K562 (cell line): Measurements from ENCODE around the gene NUP210. TPM values are rescaled to one million over a fixed set of nuclear protein-coding genes. Genes with fewer than 3 reads are reported as not detected.

Experiments
- ATAC-seq: fragments of 200-7000 bp; cut with Tn5 transposase; 3 replicates; pipeline ENCODE4 v1.9.1; 2020; ENCODE audit warnings: moderate library complexity
- BruUV-seq: library from RNA; stranded (reverse); fragments of 400-500 nt; replicated peaks from 2 replicates; lab custom pipeline; 2021; lab: Mats Ljungman, UMichigan
- CTCF ChIA-PET: fragments of 300-600 bp; formaldehyde crosslinking; extraction: SDS; loops from one replicate; lab custom pipeline; 2021; ENCODE audit warnings: low intra/inter-chr PET ratio; lab: Yijun Ruan, JAX
- POLR2A ChIA-PET: fragments of 300-600, 350-650 bp; sonication (Branson Sonifier 250); formaldehyde crosslinking; extraction: SDS; loops from one replicate; lab custom pipeline; 2021; ENCODE audit warnings: antibody characterized with exemption, inconsistent platforms; lab: Yijun Ruan, JAX
- DNase-seq, 4 experiments: peaks; one replicate each; pipeline versions ENCODE4 v3.0.0 to v3.0.0-alpha.2; 2011 to 2018; ENCODE audit warnings: low spot score in 3 of 4, mixed read lengths in 3 of 4; ENCODE audit errors: extremely low read depth in 1 of 4
- FAIRE-seq: peaks from 2 replicates; lab custom pipeline; 2011; peaks lifted over from hg19 to GRCh38; lab: Jason Lieb, UNC
- H2AFZ ChIP-seq: 2 replicates; pipeline ENCODE4 v1.6.0; 2011; ENCODE audit warnings: low read depth, low read length, control low read depth, inconsistent platforms
- H3K27ac ChIP-seq: fragments of 200-600 bp; 3 replicates; pipeline ENCODE4 v1.8.0; 2011; ENCODE audit warnings: low read depth, mild to moderate bottlenecking, control low read depth, inconsistent platforms, low read length, moderate library complexity, mixed read lengths; ENCODE audit errors: extremely low read depth
- H3K27me3 ChIP-seq, 2 experiments: fragments of 300-600 bp in 1 of 2; 2 replicates in 1 of 2; 3 replicates in 1 of 2; pipeline versions ENCODE4 v1.6.0 to v1.8.0; 2011; ENCODE audit warnings: inconsistent platforms in 2 of 2, low read length in 2 of 2, mild to moderate bottlenecking in 1 of 2, mixed read lengths in 1 of 2, moderate library complexity in 1 of 2; ENCODE audit not compliant: control insufficient read depth in 2 of 2, insufficient read depth in 2 of 2
- H3K36me3 ChIP-seq: fragments of 300-600 bp; 3 replicates; pipeline ENCODE4 v1.8.0; 2011; ENCODE audit warnings: mild to moderate bottlenecking, low read length, inconsistent platforms; ENCODE audit not compliant: control insufficient read depth, insufficient read depth
- H3K4me1 ChIP-seq, 2 experiments: fragments of 200-600 bp in 1 of 2; replicated peaks in 1 of 2; 2 replicates in 1 of 2; 3 replicates in 1 of 2; pipeline versions ENCODE4 v1.5.1 to v1.8.0; 2011; ENCODE audit warnings: inconsistent platforms in 2 of 2, low read length in 2 of 2, mild to moderate bottlenecking in 1 of 2, mixed read lengths in 1 of 2, moderate library complexity in 1 of 2; ENCODE audit not compliant: control insufficient read depth in 2 of 2, insufficient read depth in 2 of 2
- H3K4me2 ChIP-seq: 2 replicates; pipeline ENCODE4 v1.6.1; 2011; ENCODE audit warnings: low read length, control low read depth, inconsistent platforms, mixed read lengths; ENCODE audit not compliant: insufficient read depth
- H3K4me3 ChIP-seq: fragments of 200-600 bp; sonication (generic), shearing (Covaris generic); 2 replicates; pipeline ENCODE4 v1.5.1; 2016; ENCODE audit warnings: control low read depth, inconsistent platforms
- H3K79me2 ChIP-seq: fragments of 200-600 bp; 3 replicates; pipeline ENCODE4 v1.8.0; 2011; ENCODE audit warnings: low read length, inconsistent platforms; ENCODE audit not compliant: control insufficient read depth, insufficient read depth
- H3K9ac ChIP-seq, 2 experiments: 2 replicates each; pipeline versions ENCODE4 v1.6.0 to v1.6.1; 2011; ENCODE audit warnings: low read depth in 2 of 2, low read length in 2 of 2, control low read depth in 1 of 2, inconsistent platforms in 1 of 2, mild to moderate bottlenecking in 1 of 2, mixed read lengths in 1 of 2; ENCODE audit not compliant: insufficient read depth in 1 of 2
- H3K9me1 ChIP-seq: one replicate; pipeline ENCODE4 v1.6.0; 2011; ENCODE audit warnings: inconsistent platforms, mild to moderate bottlenecking, low read length, moderate library complexity; ENCODE audit not compliant: control insufficient read depth, insufficient read depth
- H3K9me3 ChIP-seq: replicated peaks from 2 replicates; pipeline ENCODE4 v1.5.1; 2011; ENCODE audit warnings: low read depth, low read length, inconsistent platforms; ENCODE audit not compliant: control insufficient read depth, insufficient read depth
- H4K20me1 ChIP-seq: replicated peaks from 2 replicates; pipeline ENCODE4 v1.6.1; 2011; ENCODE audit warnings: low read length, inconsistent platforms, mixed read lengths; ENCODE audit not compliant: control insufficient read depth, insufficient read depth
- NFIC ChIP-seq: fragments of 450-650 bp; IDR thresholded peaks from 2 replicates; pipeline ENCODE4 v1.6.1; 2017; ENCODE audit warnings: mild to moderate bottlenecking, inconsistent platforms
- NR0B1 ChIP-seq: fragments of 450-650 bp; IDR thresholded peaks from one replicate; pipeline ENCODE4 v1.6.1; 2018; ENCODE audit warnings: mild to moderate bottlenecking, moderate library complexity; ENCODE audit not compliant: partially characterized antibody
- WGBS: fragments of 100-300 bp; shearing (Covaris generic); methylation state at CpG from one replicate; pipeline ENCODE4 v1.1.6; 2016; ENCODE audit warnings: low coverage, mixed read lengths; ENCODE audit not compliant: insufficient coverage; ENCODE audit errors: missing lambda C conversion rate; 5-methylcytosine and 5-hydroxymethylcytosine counted together
- in situ Hi-C: fragments of 300-500 bp; cut with MboI; formaldehyde crosslinking; loops from 4 replicates; pipeline ENCODE4 v1.15.0; 2018; ENCODE audit warnings: inconsistent platforms, mixed read lengths
- intact Hi-C: fragments of 100-400 bp; cut with micrococcal nuclease; formaldehyde crosslinking; loops from 2 replicates; pipeline ENCODE4 v1.14.2; 2022
- polyA plus RNA-seq, 8 experiments: library from polyadenylated mRNA; depleted of rRNA in 4 of 8; stranded (reverse) in 5 of 8; unstranded in 3 of 8; fragments of >200 nt; fragmentation: Nextera tagmentation in 2 of 8; fragmentation: Illumina TruSeq in 1 of 8; extraction: Ambion mirVana in 2 of 8; extraction: Trizol in 1 of 8; gene quantifications; 2 replicates each; pipeline versions ENCODE4 v1.2.1 to v1.2.3, GENCODE V29; 2011 to 2014; ENCODE audit warnings: inconsistent platforms in 1 of 8, missing spikeins in 1 of 8
- total RNA-seq, 7 experiments: library from RNA; depleted of rRNA in 6 of 7; stranded (reverse); fragments of >200 nt in 6 of 7; fragmentation: Illumina TruSeq in 2 of 7; extraction: Trizol in 2 of 7; gene quantifications; 2 replicates each; pipeline versions ENCODE4 v1.2.1 to v1.2.3, GENCODE V29; 2011 to 2021; ENCODE audit warnings: low replicate concordance in 1 of 7

NUP210 gene
- total and polyA plus RNA-seq, 9 of the 15 experiments (the other 6 are each of a cell fraction or from before 2014, with no cell fraction given), result 1.2 to 138 (median 44.0) TPM

- ChIA-PET CTCF (interaction anchor here (0.8 kb wide), 1 partner anchor 127 kb away, joined by 3 read pairs; no protein-coding TSS in a partner anchor), POLR2A (interaction anchor here (0.6 to 3.7 kb wide), 8 partner anchors 10 to 37 kb away, joined by 3 to 20 read pairs (median 3); no protein-coding TSS in a partner anchor)
- peak overlapping the region in 1 of 2 experiments; percentile 53; a peak in 1 of 4 replicates for H3K9ac ChIP-seq
- no peaks in the 10 kb centered on the region; a peak in 1 of 5 replicates for H3K4me1 ChIP-seq
- H3K27ac ChIP-seq, result no peak overlapping the region
- H3K4me3 ChIP-seq, result no peak overlapping the region
- H3K27me3 ChIP-seq, result no peaks in the 10 kb centered on the region
- no peaks in the 10 kb centered on the region for H3K9me1 ChIP-seq
- H3K4me2 ChIP-seq, result no peak overlapping the region
- intact Hi-C loops (no loop called here), in situ Hi-C loops (no loop called here)
- TF ChIP-seq NR0B1 (no peak), NFIC (peak; percentile 23; the same call in 1 of the 2 replicates)
- 89% methylated on average over 11 of the region's 11 CpGs for WGBS
- H3K79me2 ChIP-seq, result no peaks in the 10 kb centered on the region
- ATAC-seq, result no peak
- H4K20me1 ChIP-seq, result 0 out of 2 replicates have a peak, but pooled peaks cover 10% of the 10 kb centered on the region
- DNase-seq, result no peak
- H3K36me3 ChIP-seq, result peaks cover 97% of the 10 kb centered on the region; the same call in 2 of the 3 replicates
- H2AFZ ChIP-seq, result no peak overlapping the region
- BruUV-seq, result TSS peak; percentile 25
- no peak for FAIRE-seq
- H3K9me3 ChIP-seq, result no peaks in the 10 kb centered on the region
Measured at GRCh38 chr3:13324835-13325501, 95.2 kb downstream of the NUP210 start.
